HEK293T (cell line): ENCODE measurements around the gene MSH2.

ENCODE experiments used
- ARNT ChIP-seq: fragments of 450-650 bp; IDR thresholded peaks from 2 replicates; pipeline ENCODE4 v1.6.1; 2017; ENCODE audit warnings: mild to moderate bottlenecking
- BHLHE40 ChIP-seq: fragments of 450-650 bp; IDR thresholded peaks from 2 replicates; pipeline ENCODE4 v1.6.1; 2016; ENCODE audit warnings: mild to moderate bottlenecking, moderate library complexity, borderline replicate concordance
- FOXK2 ChIP-seq: fragments of 450-650 bp; IDR thresholded peaks from 2 replicates; pipeline ENCODE4 v1.6.1; 2016; ENCODE audit warnings: mild to moderate bottlenecking
- FOXM1 ChIP-seq: fragments of 450-650 bp; IDR thresholded peaks from 2 replicates; pipeline ENCODE4 v1.6.1; 2017; ENCODE audit warnings: mild to moderate bottlenecking, borderline replicate concordance
- HDGF ChIP-seq: fragments of 450-650 bp; IDR thresholded peaks from 2 replicates; pipeline ENCODE4 v1.6.1; 2017; ENCODE audit warnings: antibody characterized with exemption, borderline replicate concordance
- NFRKB ChIP-seq: fragments of 450-650 bp; IDR thresholded peaks from 2 replicates; pipeline ENCODE4 v1.6.1; 2016; ENCODE audit warnings: mild to moderate bottlenecking, moderate library complexity
- SP1 ChIP-seq: fragments of 450-650 bp; IDR thresholded peaks from 2 replicates; pipeline ENCODE4 v1.6.1; 2017
- SUZ12 ChIP-seq: fragments of 450-650 bp; IDR thresholded peaks from 2 replicates; pipeline ENCODE4 v1.6.1; 2016; ENCODE audit warnings: mild to moderate bottlenecking
- TARDBP ChIP-seq: fragments of 450-650 bp; IDR thresholded peaks from 2 replicates; pipeline ENCODE4 v1.6.1; 2016
- ZNF384 ChIP-seq: fragments of 450-650 bp; IDR thresholded peaks from 2 replicates; pipeline ENCODE4 v1.6.1; 2016

DNA sequence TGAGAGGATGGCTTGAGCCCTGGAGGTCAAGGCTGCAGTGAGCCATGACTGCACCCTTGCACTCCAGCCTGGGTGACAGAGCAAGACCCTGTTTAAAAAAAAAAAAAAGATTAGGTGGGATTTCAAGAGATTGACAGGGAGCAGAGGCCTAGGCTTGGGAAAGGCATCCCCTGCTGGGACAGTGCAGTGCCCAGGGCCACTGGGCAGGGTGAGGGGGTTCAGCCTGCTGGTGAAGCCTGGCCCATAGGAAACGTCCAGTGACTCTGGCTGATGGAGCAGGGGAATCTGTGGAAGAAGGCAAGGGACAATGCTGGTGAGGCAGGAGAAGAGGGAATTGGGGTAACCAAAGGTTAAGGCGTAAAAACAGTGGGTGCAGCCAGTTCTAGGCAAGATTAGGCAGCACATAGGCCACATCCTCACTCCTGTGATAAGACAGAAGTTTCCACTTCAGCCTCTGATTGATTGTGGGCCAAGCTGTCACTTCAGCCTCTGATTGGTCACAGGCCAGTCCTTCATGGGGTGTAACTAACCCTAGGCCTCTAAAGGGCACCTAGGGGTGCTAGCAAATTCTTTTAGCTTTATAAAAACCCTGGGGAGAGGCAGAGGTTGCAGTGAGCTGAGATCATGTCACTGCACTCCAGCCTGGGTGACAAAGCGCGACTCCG, 128.6 kb downstream of the MSH2 start:
- TF ChIP-seq ZNF384 (no peak), BHLHE40 (no peak), HDGF (no peak), SUZ12 (no peak), ARNT (no peak), FOXM1 (no peak), SP1 (no peak), TARDBP (no peak), NFRKB (no peak), FOXK2 (no peak)
